Caco-2 (cell line): ENCODE data around the gene NINJ2. TPM values are rescaled to one million over a fixed set of nuclear protein-coding genes. Genes with fewer than 3 reads are reported as not detected.

ENCODE experiments used
- BruUV-seq: library from RNA; stranded (reverse); fragments of 400-500 nt; replicated peaks from 2 replicates; lab custom pipeline; 2021; lab: Mats Ljungman, UMichigan
- CTCF ChIA-PET: fragments of 300-600 bp; sonication (Branson Sonifier 250); formaldehyde crosslinking; loops from one replicate; lab custom pipeline; 2022; ENCODE audit warnings: antibody characterized with exemption; lab: Charles Lee
- POLR2A ChIA-PET: fragments of 300-600 bp; sonication (Branson Sonifier 250); formaldehyde crosslinking; loops from one replicate; lab custom pipeline; 2022; ENCODE audit warnings: antibody characterized with exemption; lab: Charles Lee
- DNase-seq, 2 experiments: peaks; one replicate each; pipeline versions ENCODE4 v3.0.0 to v3.0.0-alpha.2; 2020 to 2022
- H3K27me3 ChIP-seq: replicated peaks from 2 replicates; pipeline ENCODE4 v1.6.0; 2011; ENCODE audit warnings: low read length; ENCODE audit not compliant: control insufficient read depth, insufficient read depth
- H3K36me3 ChIP-seq: 2 replicates; pipeline ENCODE4 v1.5.1; 2011; ENCODE audit warnings: low read length; ENCODE audit not compliant: control insufficient read depth, insufficient read depth
- H3K4me1 ChIP-seq: fragments of 250-450 bp; sonication (Bioruptor Pico); 2 replicates; pipeline ENCODE4 v1.5.1; 2020; ENCODE audit warnings: mild to moderate bottlenecking
- H3K4me3 ChIP-seq: 2 replicates; pipeline ENCODE4 v1.5.1; 2011; ENCODE audit warnings: low read depth, mild to moderate bottlenecking, control low read depth, low read length
- H3K9me3 ChIP-seq: fragments of 250-450 bp; sonication (Bioruptor Pico); 2 replicates; pipeline ENCODE4 v1.5.1; 2020; ENCODE audit warnings: mild to moderate bottlenecking, moderate library complexity
- H3K27ac Mint-ChIP-seq: one replicate; pipeline ENCODE4 v1.8.0; 2022; ENCODE audit warnings: mixed read lengths; ENCODE audit not compliant: unreplicated experiment
- H3K27me3 Mint-ChIP-seq: one replicate; pipeline ENCODE4 v1.8.0; 2022; ENCODE audit warnings: mixed read lengths; ENCODE audit not compliant: insufficient read depth, unreplicated experiment
- H3K36me3 Mint-ChIP-seq: one replicate; pipeline ENCODE4 v1.8.0; 2022; ENCODE audit warnings: mild to moderate bottlenecking, mixed read lengths; ENCODE audit not compliant: insufficient read depth, unreplicated experiment
- H3K4me1 Mint-ChIP-seq: one replicate; pipeline ENCODE4 v1.8.0; 2022; ENCODE audit warnings: low read depth, mixed read lengths; ENCODE audit not compliant: unreplicated experiment
- H3K4me3 Mint-ChIP-seq: one replicate; pipeline ENCODE4 v1.8.0; 2022; ENCODE audit warnings: mild to moderate bottlenecking, moderate library complexity, mixed read lengths; ENCODE audit not compliant: unreplicated experiment
- H3K9me3 Mint-ChIP-seq: one replicate; pipeline ENCODE4 v1.8.0; 2022; ENCODE audit warnings: mixed read lengths; ENCODE audit not compliant: unreplicated experiment
- intact Hi-C: fragments of 100-400 bp; cut with micrococcal nuclease; formaldehyde crosslinking; loops from one replicate; pipeline ENCODE4 v1.10.0; 2022; ENCODE audit not compliant: unreplicated experiment
- total RNA-seq: library from RNA; stranded (reverse); gene quantifications from 2 replicates; pipeline ENCODE4 v1.2.3, GENCODE V29; 2022
- TF ChIP-seq, protein P1 (sequence below), 2 experiments: fragments of 200-600 bp in 1 of 2; IDR thresholded peaks; 1 replicate in 1 of 2; 2 replicates in 1 of 2; pipeline versions ENCODE4 v1.5.1 to v1.8.0; 2011 to 2022; ENCODE audit warnings: antibody characterized with exemption in 1 of 2, control low read depth in 1 of 2, inconsistent platforms in 1 of 2, low read depth in 1 of 2, low read length in 1 of 2, mild to moderate bottlenecking in 1 of 2, moderate library complexity in 1 of 2; ENCODE audit not compliant: insufficient read depth in 1 of 2, severe bottlenecking in 1 of 2, unreplicated experiment in 1 of 2

NINJ2 gene
- total RNA-seq, 1 experiment from 2014 or later = 7.0 TPM

DNA sequence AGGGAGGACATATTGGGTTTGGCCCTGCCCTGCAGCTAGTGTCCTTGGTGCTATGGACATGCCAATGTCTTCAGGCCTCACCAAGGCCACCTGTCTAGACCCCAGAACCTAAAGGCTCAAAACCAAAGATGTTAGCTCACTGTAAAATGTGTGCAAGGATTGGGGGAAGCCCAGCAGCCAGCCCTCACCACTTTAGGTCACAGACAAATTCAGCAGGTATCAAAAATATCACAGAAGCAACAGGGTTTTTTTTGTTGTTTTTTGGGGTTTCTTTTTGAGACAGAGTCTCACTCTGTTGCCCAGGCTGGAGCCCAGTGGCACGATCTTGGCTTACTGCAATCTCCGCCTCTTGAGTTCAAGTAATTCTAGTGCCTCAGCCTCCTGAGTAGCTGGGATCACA is 29.0 kb upstream of the NINJ2 start:
- H3K9me3 ChIP-seq = peaks cover 7% of the 10 kb centered on the region; the same call in 1 of the 2 replicates
- BruUV-seq = no TSS peak

DNA sequence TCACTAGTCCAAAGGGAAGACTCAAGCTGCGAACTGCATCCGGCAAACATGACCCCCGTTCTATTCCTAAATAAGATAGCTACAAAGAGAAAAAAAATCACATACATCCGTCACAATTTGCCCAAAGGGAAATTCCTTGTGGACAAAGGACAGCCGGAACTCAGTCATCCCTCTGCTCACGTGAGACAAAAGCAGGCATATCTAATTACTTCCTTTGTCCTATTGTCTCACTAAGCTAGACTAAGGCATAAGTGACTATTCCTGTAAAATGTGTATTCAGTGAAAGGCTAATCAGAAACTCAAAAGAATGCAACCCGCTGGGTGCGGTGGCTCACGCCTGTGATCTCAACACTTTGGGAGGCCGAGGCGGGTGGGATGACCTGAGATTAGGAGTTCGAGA is 27.2 kb upstream of the NINJ2 start:
- Histone ChIP-seq H3K27me3 (no peaks in the 10 kb centered on the region), H3K4me1 (no peaks in the 10 kb centered on the region), H3K36me3 (no peaks in the 10 kb centered on the region), H3K4me3 (no peak overlapping the region), H3K9me3 (0 out of 2 replicates have a peak, but pooled peaks cover 3% of the 10 kb centered on the region)
- ChIA-PET CTCF (no interaction called here), POLR2A (no interaction called here)
- H3K9me3 Mint-ChIP-seq = peaks cover 10% of the 10 kb centered on the region
- intact Hi-C loops = no loop called here
- H3K36me3 Mint-ChIP-seq = no peaks in the 10 kb centered on the region
- no peak overlapping the region for H3K27ac Mint-ChIP-seq
- no peak for DNase-seq
- H3K4me1 Mint-ChIP-seq = peaks cover 8% of the 10 kb centered on the region
- no peaks in the 10 kb centered on the region for H3K27me3 Mint-ChIP-seq
- BruUV-seq = no TSS peak
- H3K4me3 Mint-ChIP-seq = no peak overlapping the region
- TF ChIP-seq, protein P1, sequence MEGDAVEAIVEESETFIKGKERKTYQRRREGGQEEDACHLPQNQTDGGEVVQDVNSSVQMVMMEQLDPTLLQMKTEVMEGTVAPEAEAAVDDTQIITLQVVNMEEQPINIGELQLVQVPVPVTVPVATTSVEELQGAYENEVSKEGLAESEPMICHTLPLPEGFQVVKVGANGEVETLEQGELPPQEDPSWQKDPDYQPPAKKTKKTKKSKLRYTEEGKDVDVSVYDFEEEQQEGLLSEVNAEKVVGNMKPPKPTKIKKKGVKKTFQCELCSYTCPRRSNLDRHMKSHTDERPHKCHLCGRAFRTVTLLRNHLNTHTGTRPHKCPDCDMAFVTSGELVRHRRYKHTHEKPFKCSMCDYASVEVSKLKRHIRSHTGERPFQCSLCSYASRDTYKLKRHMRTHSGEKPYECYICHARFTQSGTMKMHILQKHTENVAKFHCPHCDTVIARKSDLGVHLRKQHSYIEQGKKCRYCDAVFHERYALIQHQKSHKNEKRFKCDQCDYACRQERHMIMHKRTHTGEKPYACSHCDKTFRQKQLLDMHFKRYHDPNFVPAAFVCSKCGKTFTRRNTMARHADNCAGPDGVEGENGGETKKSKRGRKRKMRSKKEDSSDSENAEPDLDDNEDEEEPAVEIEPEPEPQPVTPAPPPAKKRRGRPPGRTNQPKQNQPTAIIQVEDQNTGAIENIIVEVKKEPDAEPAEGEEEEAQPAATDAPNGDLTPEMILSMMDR (IDR thresholded peaks at IDR 0.05; ENCODE audit: insufficient read depth in 1 of 2, low read depth in 1 of 2, low read length in 1 of 2, severe bottlenecking in 1 of 2, unreplicated experiment in 1 of 2) = no peak

More for the DNA sequence above, 29.0 kb upstream of the NINJ2 start:
- no peaks in the 10 kb centered on the region for H3K36me3 ChIP-seq
- H3K4me1 Mint-ChIP-seq = peaks cover 8% of the 10 kb centered on the region
- intact Hi-C loops = no loop called here
- DNase-seq = no peak
- H3K27me3 ChIP-seq = no peaks in the 10 kb centered on the region
- ChIA-PET POLR2A (no interaction called here), CTCF (no interaction called here)
- H3K36me3 Mint-ChIP-seq = no peaks in the 10 kb centered on the region
- no peak overlapping the region for H3K4me3 ChIP-seq
- no peak overlapping the region for H3K4me3 Mint-ChIP-seq
- TF ChIP-seq, protein P1 (IDR thresholded peaks at IDR 0.05; ENCODE audit: insufficient read depth in 1 of 2, low read depth in 1 of 2, low read length in 1 of 2, severe bottlenecking in 1 of 2, unreplicated experiment in 1 of 2) = no peak
- H3K27ac Mint-ChIP-seq = no peak overlapping the region
- H3K9me3 Mint-ChIP-seq = peaks cover 24% of the 10 kb centered on the region
- H3K4me1 ChIP-seq = no peaks in the 10 kb centered on the region
- no peaks in the 10 kb centered on the region for H3K27me3 Mint-ChIP-seq

DNA sequence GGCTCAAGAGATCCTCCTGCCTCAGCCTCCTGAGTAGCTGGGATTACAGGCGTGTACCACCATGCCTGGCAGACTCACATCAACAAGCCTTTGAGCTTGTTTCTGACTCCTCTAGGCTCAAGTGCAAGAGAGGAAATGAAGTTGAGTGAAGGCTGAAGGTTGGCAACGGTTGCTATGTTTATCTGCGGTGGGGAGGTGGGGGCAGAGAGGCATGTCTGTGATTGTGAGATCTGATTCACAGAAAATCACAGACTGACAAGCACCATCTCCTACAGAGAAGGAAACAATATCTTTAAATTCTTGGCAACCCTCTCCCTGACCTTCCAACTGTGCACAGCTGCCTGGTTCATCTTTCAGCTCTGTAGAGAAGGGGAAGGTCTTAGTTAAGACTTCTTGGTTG is 22.1 kb upstream of the NINJ2 start:
- no peak for DNase-seq
- intact Hi-C loops = no loop called here
- CTCF ChIA-PET = no interaction called here
- no peaks in the 10 kb centered on the region for H3K36me3 Mint-ChIP-seq
- no peaks in the 10 kb centered on the region for H3K9me3 Mint-ChIP-seq
- no peaks in the 10 kb centered on the region for H3K4me1 ChIP-seq
- TF ChIP-seq, protein P1 (IDR thresholded peaks at IDR 0.05; ENCODE audit: insufficient read depth in 1 of 2, low read depth in 1 of 2, low read length in 1 of 2, severe bottlenecking in 1 of 2, unreplicated experiment in 1 of 2) = no peak
- no peaks in the 10 kb centered on the region for H3K36me3 ChIP-seq
- H3K4me3 ChIP-seq = no peak overlapping the region
- no peaks in the 10 kb centered on the region for H3K27me3 Mint-ChIP-seq
- no peak overlapping the region for H3K4me3 Mint-ChIP-seq
- no peak overlapping the region for H3K27ac Mint-ChIP-seq
- H3K27me3 ChIP-seq = no peaks in the 10 kb centered on the region
- H3K4me1 Mint-ChIP-seq = no peaks in the 10 kb centered on the region
- POLR2A ChIA-PET = no interaction called here
- H3K9me3 ChIP-seq = no peaks in the 10 kb centered on the region
- BruUV-seq = no TSS peak
